ENCODE data around the gene PSME2.

DNA sequence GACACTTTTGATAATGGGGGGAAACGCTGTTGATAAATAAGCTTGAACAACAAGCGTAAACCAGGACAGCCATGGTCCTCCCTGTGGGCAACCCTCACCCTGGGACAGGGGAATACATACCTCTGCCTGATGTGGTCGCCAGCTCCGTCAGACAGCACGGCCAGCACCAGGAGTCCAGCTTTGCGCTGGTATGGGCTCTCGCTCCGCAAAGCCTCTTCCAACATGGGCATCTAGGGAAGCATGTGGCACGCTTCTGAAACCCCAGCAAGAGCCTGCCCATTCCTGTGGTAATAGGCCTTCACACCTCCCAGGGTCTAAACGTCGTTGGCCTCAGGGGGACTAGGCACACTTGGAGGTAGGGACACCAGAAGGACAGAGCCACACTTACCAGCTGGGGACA is 39.3 kb upstream of the PSME2 start:
- TF ChIP-seq MYC (IDR thresholded peaks at IDR 0.05; ENCODE audit: low read depth, low read length) (no peak), POLR2A (IDR thresholded peaks at IDR 0.05; ENCODE audit: extremely low read depth, insufficient read length) (no peak)
- TF ChIP-seq, protein P1, sequence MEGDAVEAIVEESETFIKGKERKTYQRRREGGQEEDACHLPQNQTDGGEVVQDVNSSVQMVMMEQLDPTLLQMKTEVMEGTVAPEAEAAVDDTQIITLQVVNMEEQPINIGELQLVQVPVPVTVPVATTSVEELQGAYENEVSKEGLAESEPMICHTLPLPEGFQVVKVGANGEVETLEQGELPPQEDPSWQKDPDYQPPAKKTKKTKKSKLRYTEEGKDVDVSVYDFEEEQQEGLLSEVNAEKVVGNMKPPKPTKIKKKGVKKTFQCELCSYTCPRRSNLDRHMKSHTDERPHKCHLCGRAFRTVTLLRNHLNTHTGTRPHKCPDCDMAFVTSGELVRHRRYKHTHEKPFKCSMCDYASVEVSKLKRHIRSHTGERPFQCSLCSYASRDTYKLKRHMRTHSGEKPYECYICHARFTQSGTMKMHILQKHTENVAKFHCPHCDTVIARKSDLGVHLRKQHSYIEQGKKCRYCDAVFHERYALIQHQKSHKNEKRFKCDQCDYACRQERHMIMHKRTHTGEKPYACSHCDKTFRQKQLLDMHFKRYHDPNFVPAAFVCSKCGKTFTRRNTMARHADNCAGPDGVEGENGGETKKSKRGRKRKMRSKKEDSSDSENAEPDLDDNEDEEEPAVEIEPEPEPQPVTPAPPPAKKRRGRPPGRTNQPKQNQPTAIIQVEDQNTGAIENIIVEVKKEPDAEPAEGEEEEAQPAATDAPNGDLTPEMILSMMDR (IDR thresholded peaks at IDR 0.05; ENCODE audit: low read depth, low read length): no peak
- TF ChIP-seq, protein P2, sequence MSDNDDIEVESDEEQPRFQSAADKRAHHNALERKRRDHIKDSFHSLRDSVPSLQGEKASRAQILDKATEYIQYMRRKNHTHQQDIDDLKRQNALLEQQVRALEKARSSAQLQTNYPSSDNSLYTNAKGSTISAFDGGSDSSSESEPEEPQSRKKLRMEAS (IDR thresholded peaks at IDR 0.05; ENCODE audit: low read depth, low read length): no peak

Measured in NB4 (cell line).